ENCODE measurements around the gene S100A6.

DNA sequence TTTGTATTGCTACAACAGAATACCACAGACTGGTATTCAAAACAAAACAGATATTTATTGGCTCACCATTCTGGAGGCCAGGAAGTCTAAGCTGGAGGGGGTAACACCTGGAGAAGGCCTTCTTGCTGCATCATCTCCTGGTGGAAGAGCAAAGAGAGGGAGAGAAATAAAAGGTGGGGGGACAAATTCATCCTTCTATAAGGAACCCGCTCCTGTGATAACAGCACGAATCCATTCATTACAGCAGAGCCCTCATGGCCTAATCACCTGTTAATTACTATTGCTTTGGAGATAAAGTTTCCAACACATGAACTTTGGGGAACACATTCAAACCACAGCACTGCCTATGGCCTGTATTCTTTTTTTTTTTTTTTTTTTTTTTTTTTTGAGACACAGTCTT lies 24.4 kb upstream of the S100A6 start:
- no peak for TF ChIP-seq NR3C1 (IDR thresholded peaks at IDR 0.05)
- no peak for TF ChIP-seq POLR2A (IDR thresholded peaks at IDR 0.05; ENCODE audit: low read length)

Measured in A549 (cell line).